ENCODE results near the gene GYPC. TPM values are rescaled to one million over a fixed set of nuclear protein-coding genes. Genes with fewer than 3 reads are reported as not detected.

Gene GYPC
- total RNA-seq, 2 experiments from 2014 or later, result 143 to 187 TPM

- Mint-ChIP-seq H3K4me3 (no peak overlapping the region), H3K4me1 (no peaks in the 10 kb centered on the region), H3K36me3 (ENCODE audit: low read depth) (peaks cover 6% of the 10 kb centered on the region), H3K27ac (no peak overlapping the region), H3K9me3 (ENCODE audit: low read depth) (peaks cover 16% of the 10 kb centered on the region), H3K27me3 (no peaks in the 10 kb centered on the region)
- CTCF ChIA-PET, result interaction anchor here (0.6 kb wide), 2 partner anchors 22 to 88 kb away, joined by 3 to 4 read pairs; no protein-coding TSS in a partner anchor
- ATAC-seq, result no peak
- intact Hi-C loops (cut with DNase I, micrococcal nuclease), result no loop called here
- POLR2A ChIA-PET, result no interaction called here
- DNase-seq, result no peak
Measured at GRCh38 chr2:126722081-126722480, 66.1 kb downstream of the GYPC start.

- intact Hi-C loops (cut with DNase I, micrococcal nuclease), result no loop called here
- Mint-ChIP-seq H3K9me3 (ENCODE audit: low read depth) (peaks cover 16% of the 10 kb centered on the region), H3K36me3 (ENCODE audit: low read depth) (peaks cover 6% of the 10 kb centered on the region), H3K4me3 (no peak overlapping the region), H3K4me1 (no peaks in the 10 kb centered on the region), H3K27me3 (no peaks in the 10 kb centered on the region), H3K27ac (no peak overlapping the region)
- ATAC-seq (no peak), DNase-seq (no peak)
- ChIA-PET POLR2A (no interaction called here), CTCF (no interaction called here)
Measured at GRCh38 chr2:126722546-126722945, 66.6 kb downstream of the GYPC start.

GRCh38 chr2:126723281-126723815 lies 67.4 kb downstream of the GYPC start:
- no peaks in the 10 kb centered on the region for H3K4me1 Mint-ChIP-seq
- ChIA-PET CTCF (interaction anchor here (0.5 to 1.6 kb wide), 2 partner anchors 89 to 161 kb away, joined by 3 to 4 read pairs; no protein-coding TSS in a partner anchor), POLR2A (no interaction called here)
- H3K9me3 Mint-ChIP-seq (ENCODE audit: low read depth), result peaks cover 16% of the 10 kb centered on the region
- H3K4me3 Mint-ChIP-seq, result no peak overlapping the region
- intact Hi-C loops (cut with DNase I, micrococcal nuclease), result no loop called here
- H3K27ac Mint-ChIP-seq, result no peak overlapping the region
- peaks cover 6% of the 10 kb centered on the region for H3K36me3 Mint-ChIP-seq (ENCODE audit: low read depth)
- ATAC-seq (no peak), DNase-seq (no peak)
- no peaks in the 10 kb centered on the region for H3K27me3 Mint-ChIP-seq

GRCh38 chr2:126725580-126725979 lies 69.6 kb downstream of the GYPC start:
- DNase-seq (no peak), ATAC-seq (no peak)
- H3K36me3 Mint-ChIP-seq (ENCODE audit: low read depth), result peaks cover 6% of the 10 kb centered on the region
- H3K4me1 Mint-ChIP-seq, result no peaks in the 10 kb centered on the region
- no peaks in the 10 kb centered on the region for H3K27me3 Mint-ChIP-seq
- intact Hi-C loops (cut with DNase I, micrococcal nuclease), result no loop called here
- ChIA-PET CTCF (no interaction called here), POLR2A (no interaction called here)
- H3K9me3 Mint-ChIP-seq (ENCODE audit: low read depth), result peaks cover 16% of the 10 kb centered on the region
- no peak overlapping the region for H3K4me3 Mint-ChIP-seq
- H3K27ac Mint-ChIP-seq, result no peak overlapping the region

GRCh38 chr2:126729896-126730295 lies 73.9 kb downstream of the GYPC start:
- CTCF ChIA-PET, result interaction anchor here (0.6 kb wide), 1 partner anchor 247 kb away, joined by 4 read pairs; no protein-coding TSS in a partner anchor
- no peak overlapping the region for H3K4me3 Mint-ChIP-seq
- H3K27ac Mint-ChIP-seq, result no peak overlapping the region
- no peaks in the 10 kb centered on the region for H3K4me1 Mint-ChIP-seq
- ATAC-seq (no peak), DNase-seq (no peak)
- H3K9me3 Mint-ChIP-seq (ENCODE audit: low read depth), result peaks cover 11% of the 10 kb centered on the region
- POLR2A ChIA-PET, result no interaction called here
- H3K27me3 Mint-ChIP-seq, result no peaks in the 10 kb centered on the region
- peaks cover 6% of the 10 kb centered on the region for H3K36me3 Mint-ChIP-seq (ENCODE audit: low read depth)
- intact Hi-C loops (cut with DNase I, micrococcal nuclease), result no loop called here

GRCh38 chr2:126730655-126731054 lies 74.7 kb downstream of the GYPC start:
- H3K4me3 Mint-ChIP-seq, result no peak overlapping the region
- no peak overlapping the region for H3K27ac Mint-ChIP-seq
- H3K4me1 Mint-ChIP-seq, result no peaks in the 10 kb centered on the region
- ChIA-PET POLR2A (no interaction called here), CTCF (no interaction called here)
- peaks cover 2% of the 10 kb centered on the region for H3K36me3 Mint-ChIP-seq (ENCODE audit: low read depth)
- H3K27me3 Mint-ChIP-seq, result no peaks in the 10 kb centered on the region
- DNase-seq (no peak), ATAC-seq (no peak)
- intact Hi-C loops (cut with DNase I, micrococcal nuclease), result no loop called here
- H3K9me3 Mint-ChIP-seq (ENCODE audit: low read depth), result peaks cover 3% of the 10 kb centered on the region

GRCh38 chr2:126731353-126731752 lies 75.4 kb downstream of the GYPC start:
- Mint-ChIP-seq H3K27ac (no peak overlapping the region), H3K4me3 (no peak overlapping the region), H3K27me3 (no peaks in the 10 kb centered on the region), H3K9me3 (ENCODE audit: low read depth) (no peaks in the 10 kb centered on the region), H3K4me1 (no peaks in the 10 kb centered on the region), H3K36me3 (ENCODE audit: low read depth) (no peaks in the 10 kb centered on the region)
- intact Hi-C loops (cut with DNase I, micrococcal nuclease), result no loop called here
- DNase-seq (no peak), ATAC-seq (no peak)
- CTCF ChIA-PET, result no interaction called here
- POLR2A ChIA-PET, result no interaction called here

- Mint-ChIP-seq H3K27ac (no peak overlapping the region), H3K4me3 (no peak overlapping the region), H3K36me3 (ENCODE audit: low read depth) (no peaks in the 10 kb centered on the region), H3K4me1 (no peaks in the 10 kb centered on the region), H3K9me3 (ENCODE audit: low read depth) (no peaks in the 10 kb centered on the region), H3K27me3 (no peaks in the 10 kb centered on the region)
- intact Hi-C loops (cut with DNase I, micrococcal nuclease), result no loop called here
- ATAC-seq, result no peak
- POLR2A ChIA-PET, result no interaction called here
- CTCF ChIA-PET, result no interaction called here
- DNase-seq, result no peak
Measured at GRCh38 chr2:126732682-126733245, 76.8 kb downstream of the GYPC start.

- Mint-ChIP-seq H3K27me3 (no peaks in the 10 kb centered on the region), H3K4me1 (no peaks in the 10 kb centered on the region)
- CTCF ChIA-PET, result interaction anchor here (0.6 kb wide), 1 partner anchor 206 kb away, joined by 3 read pairs; no protein-coding TSS in a partner anchor
Measured at GRCh38 chr2:126733795-126734194, 77.8 kb downstream of the GYPC start.

GRCh38 chr2:126736133-126736874 lies 80.3 kb downstream of the GYPC start:
- intact Hi-C loops (cut with DNase I, micrococcal nuclease), result no loop called here
- H3K27ac Mint-ChIP-seq, result no peak overlapping the region
- ATAC-seq (no peak), DNase-seq (no peak)
- no peak overlapping the region for H3K4me3 Mint-ChIP-seq
- H3K36me3 Mint-ChIP-seq (ENCODE audit: low read depth), result no peaks in the 10 kb centered on the region
- ChIA-PET POLR2A (no interaction called here), CTCF (no interaction called here)
- no peaks in the 10 kb centered on the region for H3K4me1 Mint-ChIP-seq
- H3K9me3 Mint-ChIP-seq (ENCODE audit: low read depth), result no peaks in the 10 kb centered on the region
- no peaks in the 10 kb centered on the region for H3K27me3 Mint-ChIP-seq

More at GRCh38 chr2:126733795-126734194, 77.8 kb downstream of the GYPC start:
- POLR2A ChIA-PET, result no interaction called here
- no peak overlapping the region for H3K27ac Mint-ChIP-seq
- H3K4me3 Mint-ChIP-seq, result no peak overlapping the region
- ATAC-seq (no peak), DNase-seq (no peak)
- H3K9me3 Mint-ChIP-seq (ENCODE audit: low read depth), result no peaks in the 10 kb centered on the region
- intact Hi-C loops (cut with DNase I, micrococcal nuclease), result no loop called here
- H3K36me3 Mint-ChIP-seq (ENCODE audit: low read depth), result no peaks in the 10 kb centered on the region

GRCh38 chr2:126739141-126739540 lies 83.2 kb downstream of the GYPC start:
- intact Hi-C loops (cut with DNase I, micrococcal nuclease), result no loop called here
- POLR2A ChIA-PET, result no interaction called here
- H3K4me3 Mint-ChIP-seq, result no peak overlapping the region
- H3K36me3 Mint-ChIP-seq (ENCODE audit: low read depth), result no peaks in the 10 kb centered on the region
- CTCF ChIA-PET, result no interaction called here
- no peaks in the 10 kb centered on the region for H3K27me3 Mint-ChIP-seq
- H3K4me1 Mint-ChIP-seq, result no peaks in the 10 kb centered on the region
- DNase-seq (no peak), ATAC-seq (no peak)
- H3K9me3 Mint-ChIP-seq (ENCODE audit: low read depth), result no peaks in the 10 kb centered on the region
- no peak overlapping the region for H3K27ac Mint-ChIP-seq

- no peak overlapping the region for H3K27ac Mint-ChIP-seq
- no peaks in the 10 kb centered on the region for H3K36me3 Mint-ChIP-seq (ENCODE audit: low read depth)
- H3K9me3 Mint-ChIP-seq (ENCODE audit: low read depth), result no peaks in the 10 kb centered on the region
- no peak overlapping the region for H3K4me3 Mint-ChIP-seq
- CTCF ChIA-PET, result no interaction called here
- H3K27me3 Mint-ChIP-seq, result no peaks in the 10 kb centered on the region
- ATAC-seq (no peak), DNase-seq (no peak)
- POLR2A ChIA-PET, result interaction anchor here (0.6 kb wide), 1 partner anchor 81 kb away, joined by 4 read pairs; no protein-coding TSS in a partner anchor
- no peaks in the 10 kb centered on the region for H3K4me1 Mint-ChIP-seq
- intact Hi-C loops (cut with DNase I, micrococcal nuclease), result no loop called here
Measured at GRCh38 chr2:126744640-126745039, 88.7 kb downstream of the GYPC start.

Data from activated CD4-positive, alpha-beta T cell treated with anti-CD3 and anti-CD28 coated beads for 36 hours (primary cell).